ENCODE results near the gene MORN2. TPM values are rescaled to one million over a fixed set of nuclear protein-coding genes. Genes with fewer than 3 reads are reported as not detected.

The MORN2 gene
- total RNA-seq, 1 donor from 2014 or later, result 42.9 TPM

DNA sequence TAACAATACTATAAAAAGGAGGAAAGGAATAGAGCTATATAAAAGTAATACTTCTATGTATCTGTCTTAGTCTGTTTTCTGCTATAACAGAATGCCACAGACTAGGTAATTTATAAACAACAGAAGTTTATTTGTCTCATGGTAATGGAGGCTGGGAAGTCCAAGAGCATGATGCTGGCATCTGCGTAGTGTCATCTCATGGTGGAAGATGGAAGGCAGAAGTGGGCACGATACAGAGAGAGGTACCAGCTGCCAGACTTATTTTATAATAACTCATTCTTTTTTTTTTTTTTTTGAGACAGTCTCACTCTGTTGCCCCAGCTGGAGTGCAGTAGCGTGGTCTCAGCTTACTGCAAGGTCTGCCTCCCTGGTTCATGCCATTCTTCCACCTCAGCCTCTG is 4.3 kb upstream of the MORN2 start:
- Mint-ChIP-seq H3K27me3 (ENCODE audit: insufficient read depth, low read depth) (peaks cover 4% of the 10 kb centered on the region), H3K27ac (no peak overlapping the region), H3K9me3 (peaks cover 20% of the 10 kb centered on the region), H3K4me3 (no peak overlapping the region), H3K4me1 (peaks cover 13% of the 10 kb centered on the region), H3K36me3 (peaks cover 33% of the 10 kb centered on the region)
- no peak for TF ChIP-seq EZH2phosphoT487 (IDR thresholded peaks at IDR 0.05)
- TF ChIP-seq, protein P1, sequence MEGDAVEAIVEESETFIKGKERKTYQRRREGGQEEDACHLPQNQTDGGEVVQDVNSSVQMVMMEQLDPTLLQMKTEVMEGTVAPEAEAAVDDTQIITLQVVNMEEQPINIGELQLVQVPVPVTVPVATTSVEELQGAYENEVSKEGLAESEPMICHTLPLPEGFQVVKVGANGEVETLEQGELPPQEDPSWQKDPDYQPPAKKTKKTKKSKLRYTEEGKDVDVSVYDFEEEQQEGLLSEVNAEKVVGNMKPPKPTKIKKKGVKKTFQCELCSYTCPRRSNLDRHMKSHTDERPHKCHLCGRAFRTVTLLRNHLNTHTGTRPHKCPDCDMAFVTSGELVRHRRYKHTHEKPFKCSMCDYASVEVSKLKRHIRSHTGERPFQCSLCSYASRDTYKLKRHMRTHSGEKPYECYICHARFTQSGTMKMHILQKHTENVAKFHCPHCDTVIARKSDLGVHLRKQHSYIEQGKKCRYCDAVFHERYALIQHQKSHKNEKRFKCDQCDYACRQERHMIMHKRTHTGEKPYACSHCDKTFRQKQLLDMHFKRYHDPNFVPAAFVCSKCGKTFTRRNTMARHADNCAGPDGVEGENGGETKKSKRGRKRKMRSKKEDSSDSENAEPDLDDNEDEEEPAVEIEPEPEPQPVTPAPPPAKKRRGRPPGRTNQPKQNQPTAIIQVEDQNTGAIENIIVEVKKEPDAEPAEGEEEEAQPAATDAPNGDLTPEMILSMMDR (IDR thresholded peaks at IDR 0.05), result no peak
- no peak for TF ChIP-seq EZH2 (IDR thresholded peaks at IDR 0.05)
- H3K4me1 ChIP-seq, result peaks cover 8% of the 10 kb centered on the region
- H3K4me2 ChIP-seq, result no peak overlapping the region
- no peak overlapping the region for H3K9ac ChIP-seq
- H3K4me3 ChIP-seq, result no peak overlapping the region
- no peak for DNase-seq (ENCODE audit: low spot score)
- no peaks in the 10 kb centered on the region for H3K27me3 ChIP-seq
- peaks cover 3% of the 10 kb centered on the region for H3K9me3 ChIP-seq (ENCODE audit: low read depth)
- H2AFZ ChIP-seq (replicated peaks), result no peak overlapping the region
- H3K79me2 ChIP-seq (ENCODE audit: low read depth), result peaks cover 71% of the 10 kb centered on the region
- H4K20me1 ChIP-seq (ENCODE audit: low read depth), result no peaks in the 10 kb centered on the region
- H3K36me3 ChIP-seq, result no peaks in the 10 kb centered on the region
- H3F3A ChIP-seq (ENCODE audit: low read depth), result no peaks in the 10 kb centered on the region
- H3K27ac ChIP-seq, result no peak overlapping the region

DNA sequence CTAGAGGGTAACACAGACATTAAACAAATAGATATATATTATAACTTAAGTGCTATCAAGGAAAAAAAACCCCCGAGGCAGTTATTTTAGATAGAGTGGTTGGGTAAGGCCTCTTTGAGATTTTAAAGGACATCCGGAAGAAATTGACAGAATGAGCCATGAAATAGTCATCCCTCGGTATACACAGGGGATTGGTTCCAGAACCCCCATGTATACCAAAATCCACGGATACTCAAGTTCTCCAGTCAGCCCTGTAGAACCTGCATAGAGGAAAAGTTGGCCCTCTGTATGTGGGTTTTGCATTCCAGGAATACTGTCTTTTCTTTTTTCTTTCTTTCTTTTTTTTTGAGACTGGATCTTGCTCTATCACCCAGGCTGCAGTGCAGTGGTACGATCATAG is 2.0 kb upstream of the MORN2 start:
- H3K9me3 Mint-ChIP-seq, result peaks cover 20% of the 10 kb centered on the region
- H3K4me1 Mint-ChIP-seq, result peaks cover 21% of the 10 kb centered on the region
- Histone ChIP-seq H3K4me2 (no peak overlapping the region), H3K4me3 (no peak overlapping the region), H3K9ac (no peak overlapping the region), H3K9me3 (ENCODE audit: low read depth) (peaks cover 3% of the 10 kb centered on the region), H3K79me2 (ENCODE audit: low read depth) (peaks cover 67% of the 10 kb centered on the region), H3F3A (ENCODE audit: low read depth) (no peaks in the 10 kb centered on the region), H3K36me3 (no peaks in the 10 kb centered on the region), H2AFZ (replicated peaks) (no peak overlapping the region), H4K20me1 (ENCODE audit: low read depth) (no peaks in the 10 kb centered on the region), H3K27ac (no peak overlapping the region), H3K27me3 (no peaks in the 10 kb centered on the region), H3K4me1 (peaks cover 12% of the 10 kb centered on the region)
- no peak for TF ChIP-seq EZH2phosphoT487 (IDR thresholded peaks at IDR 0.05)
- TF ChIP-seq EZH2 (IDR thresholded peaks at IDR 0.05), result no peak
- TF ChIP-seq, protein P1 (IDR thresholded peaks at IDR 0.05), result no peak
- peaks cover 4% of the 10 kb centered on the region for H3K27me3 Mint-ChIP-seq (ENCODE audit: insufficient read depth, low read depth)
- H3K4me3 Mint-ChIP-seq, result no peak overlapping the region
- no peak overlapping the region for H3K27ac Mint-ChIP-seq
- DNase-seq (ENCODE audit: low spot score), result no peak
- peaks cover 24% of the 10 kb centered on the region for H3K36me3 Mint-ChIP-seq

DNA sequence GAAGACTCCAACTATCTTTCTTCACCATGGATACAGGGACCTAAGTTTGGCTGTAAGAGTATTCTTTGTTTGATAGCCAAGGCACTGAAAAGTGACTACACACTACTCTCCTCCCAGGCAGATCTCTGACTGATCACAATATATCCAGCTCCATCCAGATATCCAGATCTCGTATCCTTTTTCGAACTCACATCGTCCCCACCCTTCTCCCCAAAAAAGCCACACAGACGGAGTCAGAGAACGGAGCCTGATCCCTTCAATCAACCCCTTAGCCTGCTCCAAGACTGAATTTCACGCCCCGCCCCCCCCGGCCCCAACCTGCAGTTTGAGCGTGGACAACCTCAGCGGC is 575 bp upstream of the MORN2 start:
- H3K4me1 Mint-ChIP-seq, result peaks cover 21% of the 10 kb centered on the region
- H3K9me3 Mint-ChIP-seq, result peaks cover 14% of the 10 kb centered on the region
- Histone ChIP-seq H3K4me1 (peaks cover 12% of the 10 kb centered on the region), H3K9ac (peak overlapping the region; percentile 42), H3K36me3 (no peaks in the 10 kb centered on the region), H3K27me3 (no peaks in the 10 kb centered on the region), H3F3A (ENCODE audit: low read depth) (no peaks in the 10 kb centered on the region), H3K4me2 (peak overlapping the region; percentile 94), H3K4me3 (peak overlapping the region; percentile 78), H2AFZ (replicated peaks) (peak overlapping the region; percentile 99), H3K9me3 (ENCODE audit: low read depth) (peaks cover 3% of the 10 kb centered on the region), H3K79me2 (ENCODE audit: low read depth) (peaks cover 54% of the 10 kb centered on the region), H3K27ac (no peak overlapping the region), H4K20me1 (ENCODE audit: low read depth) (no peaks in the 10 kb centered on the region)
- peak overlapping the region; percentile 95 for H3K4me3 Mint-ChIP-seq
- TF ChIP-seq EZH2 (IDR thresholded peaks at IDR 0.05) (no peak), EZH2phosphoT487 (IDR thresholded peaks at IDR 0.05) (no peak)
- TF ChIP-seq, protein P1 (IDR thresholded peaks at IDR 0.05), result no peak
- no peak for DNase-seq (ENCODE audit: low spot score)
- H3K27ac Mint-ChIP-seq, result peak overlapping the region; percentile 48
- peaks cover 18% of the 10 kb centered on the region for H3K36me3 Mint-ChIP-seq
- peaks cover 4% of the 10 kb centered on the region for H3K27me3 Mint-ChIP-seq (ENCODE audit: insufficient read depth, low read depth)
